NCI-H82 (cell line): ENCODE data around the gene DNASE1L1.

Experiments used
- DNase-seq: peaks from one replicate; lab custom pipeline; 2025; lab: John Stamatoyannopoulos, UW

The DNASE1L1 gene

DNA sequence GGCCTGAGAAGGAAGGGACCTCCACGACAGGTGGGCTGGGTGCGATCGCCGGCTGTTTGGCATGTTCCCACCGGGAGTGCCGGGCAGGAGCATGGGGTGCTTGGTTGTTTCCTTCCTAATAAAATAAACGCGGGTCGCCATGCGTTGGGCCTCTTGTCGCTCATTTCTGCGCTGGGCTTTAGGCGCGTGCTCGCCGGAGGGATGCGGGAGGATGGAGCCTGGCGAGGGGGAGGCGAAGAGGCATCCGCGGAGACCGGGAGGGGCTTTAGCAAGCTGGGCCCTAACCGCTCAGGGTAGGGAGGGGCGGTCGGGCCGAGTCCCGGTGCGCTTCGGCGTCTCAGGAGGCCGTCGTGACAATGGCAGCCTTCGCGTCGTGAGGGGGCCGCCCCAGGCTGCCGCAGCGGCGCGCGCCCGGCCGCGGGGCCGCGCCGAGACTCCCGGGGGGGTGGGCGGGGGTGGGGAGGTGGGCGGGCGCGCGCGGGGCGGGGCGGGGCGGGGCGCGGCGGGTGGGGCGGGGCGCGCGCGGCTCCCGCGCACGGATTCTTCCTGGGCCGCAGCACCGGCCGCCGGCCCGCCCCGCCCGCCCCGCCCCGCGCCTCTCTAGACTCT is 27.4 kb upstream of the DNASE1L1 start:
- DNase-seq, result peak; percentile 72

- DNase-seq, result no peak
Measured at GRCh38 chrX:154435171-154435733, 26.2 kb upstream of the DNASE1L1 start.

GRCh38 chrX:154434394-154435168 is 25.5 kb upstream of the DNASE1L1 start:
- DNase-seq, result no peak

DNA sequence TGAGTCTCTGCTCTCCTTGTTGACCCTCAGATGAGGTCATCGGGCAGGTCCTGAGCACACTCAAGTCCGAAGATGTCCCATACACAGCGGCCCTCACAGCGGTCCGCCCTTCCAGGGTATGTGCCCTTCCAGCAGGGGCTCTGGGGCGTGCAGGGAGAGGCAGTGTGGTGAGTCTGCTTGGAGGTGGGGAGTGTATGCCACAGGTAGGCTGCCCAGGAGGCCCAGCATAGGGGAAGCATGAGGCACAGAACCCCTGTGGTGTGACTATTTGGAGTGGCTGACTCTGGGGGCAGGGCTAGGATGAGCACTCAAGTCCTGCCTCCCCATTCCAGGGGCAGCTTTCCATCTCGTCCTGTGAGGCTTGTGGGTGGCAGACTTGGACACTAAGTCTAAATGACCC is 24.6 kb upstream of the DNASE1L1 start:
- no peak for DNase-seq

GRCh38 chrX:154432210-154432609 is 23.2 kb upstream of the DNASE1L1 start:
- no peak for DNase-seq

GRCh38 chrX:154431341-154431740 is 22.3 kb upstream of the DNASE1L1 start:
- no peak for DNase-seq

DNA sequence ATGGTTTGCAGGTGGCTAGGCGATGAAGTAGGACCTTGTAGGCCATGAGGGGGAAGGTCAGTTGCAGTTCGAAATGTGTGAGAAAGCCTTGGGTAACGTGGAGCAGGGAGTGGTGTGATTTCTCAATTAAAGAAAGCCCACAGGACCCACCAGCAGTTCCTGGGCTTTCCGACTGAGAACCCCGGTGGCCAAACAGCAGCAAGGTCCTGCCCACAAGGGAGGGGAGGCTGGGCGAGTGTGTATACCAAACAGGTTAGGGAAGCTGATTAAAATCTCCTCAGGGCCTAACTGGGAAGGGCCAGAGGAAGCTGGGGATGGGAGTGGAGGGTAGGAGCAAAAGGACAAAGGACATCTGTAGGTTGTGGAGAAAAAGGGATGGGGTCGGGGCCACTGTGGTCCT is 21.9 kb upstream of the DNASE1L1 start:
- no peak for DNase-seq

GRCh38 chrX:154430479-154430878 is 21.4 kb upstream of the DNASE1L1 start:
- DNase-seq, result no peak

DNA sequence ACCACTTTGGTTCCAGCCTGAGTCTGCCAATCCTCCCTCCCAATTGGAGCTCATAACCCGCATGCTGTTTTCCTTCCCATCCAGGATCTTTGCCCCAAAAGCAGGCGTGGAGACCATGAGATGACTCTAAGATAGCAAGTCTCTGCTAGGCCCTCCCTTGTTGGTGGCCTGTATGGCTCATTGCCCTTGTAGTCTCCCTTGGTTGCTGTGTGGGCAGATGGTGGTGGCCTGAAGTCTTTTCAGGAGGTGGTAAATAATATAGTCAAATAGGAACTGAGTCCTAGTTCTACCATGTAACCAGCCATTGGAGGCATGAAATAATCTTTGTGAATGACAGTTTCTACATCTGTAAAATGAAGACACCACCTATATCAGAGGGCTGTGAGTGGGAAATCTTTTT is 20.7 kb upstream of the DNASE1L1 start:
- no peak for DNase-seq

- DNase-seq, result peak; percentile 97
Measured at GRCh38 chrX:154428176-154429171, 19.4 kb upstream of the DNASE1L1 start, which contains the start of gene ATP6AP1. Gene ATP6AP1 (plus strand): TSS chrX:154428677. CDS start chrX:154428693, 16 bp downstream.

DNA sequence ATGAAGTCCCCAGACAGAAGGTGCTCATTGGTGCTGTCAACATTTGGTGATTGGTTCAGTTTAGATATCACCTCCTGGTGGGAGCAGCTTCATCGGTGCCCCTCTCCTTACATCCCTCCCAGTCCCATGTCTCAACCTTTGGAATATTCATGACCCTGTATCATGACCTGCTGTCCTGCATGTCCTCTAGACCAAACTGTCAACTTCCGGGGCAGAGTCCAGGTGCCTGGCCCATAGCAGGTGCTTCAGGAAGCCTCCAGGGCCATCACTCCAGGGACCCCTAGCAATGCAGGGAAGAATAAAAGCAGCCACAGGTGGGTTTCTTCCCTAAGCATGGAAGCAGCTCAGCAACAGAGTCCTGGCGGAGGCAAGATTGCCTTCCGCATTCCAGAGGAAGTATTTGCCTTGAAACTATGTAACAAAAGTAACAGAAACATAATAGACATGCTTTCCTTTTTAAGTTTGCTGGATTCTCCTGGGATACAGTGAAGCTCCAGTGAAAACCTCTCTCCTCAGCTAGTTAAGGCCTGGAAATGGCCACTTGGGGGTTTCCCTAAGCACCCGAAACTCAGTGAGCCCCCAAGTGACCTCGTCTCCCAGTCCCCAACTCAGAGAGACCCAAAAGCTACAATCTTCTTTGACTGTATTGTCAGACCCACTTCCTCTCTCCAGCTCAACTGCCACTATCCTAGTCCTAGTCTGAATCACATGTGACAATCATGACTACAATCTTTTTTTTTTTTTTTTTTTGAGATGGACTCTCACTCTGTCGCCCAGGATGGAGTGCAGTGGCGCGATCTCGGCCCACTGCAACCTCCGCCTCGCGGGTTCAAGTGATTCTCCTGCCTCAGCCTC is 18.1 kb upstream of the DNASE1L1 start:
- DNase-seq, result no peak

GRCh38 chrX:154420402-154420756 is 11.3 kb upstream of the DNASE1L1 start:
- no peak for DNase-seq

DNA sequence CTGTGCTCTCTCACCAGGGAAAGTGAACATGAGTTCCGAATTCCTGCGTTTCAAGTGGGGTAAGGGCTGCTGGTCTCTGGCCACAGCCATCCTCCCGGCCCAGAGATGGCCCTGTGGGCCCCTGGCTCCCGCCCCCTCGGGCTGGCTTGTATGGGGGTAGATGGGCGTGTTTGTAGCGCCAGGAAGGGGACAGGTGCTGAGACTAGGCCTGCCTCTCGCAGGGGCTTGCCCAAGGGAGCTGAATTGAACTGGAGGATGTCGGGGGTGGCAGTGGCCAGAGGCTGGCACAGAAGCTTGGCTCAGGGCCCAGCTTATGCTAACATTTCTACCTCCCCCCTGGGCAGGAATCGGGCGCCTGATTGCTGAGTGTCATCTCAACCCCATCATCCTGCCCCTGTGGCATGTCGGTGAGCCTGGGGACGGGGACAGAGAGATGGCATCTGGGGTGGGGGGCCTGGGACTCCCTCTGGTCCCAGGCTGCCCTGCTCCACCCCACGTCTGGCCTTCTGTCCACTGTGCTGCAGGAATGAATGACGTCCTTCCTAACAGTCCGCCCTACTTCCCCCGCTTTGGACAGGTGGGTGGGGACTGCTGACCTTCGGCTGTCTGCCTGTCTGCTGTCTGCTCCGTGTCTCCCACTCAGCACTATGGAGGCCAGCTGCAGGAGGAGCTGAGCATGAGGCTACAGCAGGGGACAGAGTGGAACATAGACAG is 10.8 kb upstream of the DNASE1L1 start:
- DNase-seq, result no peak

DNA sequence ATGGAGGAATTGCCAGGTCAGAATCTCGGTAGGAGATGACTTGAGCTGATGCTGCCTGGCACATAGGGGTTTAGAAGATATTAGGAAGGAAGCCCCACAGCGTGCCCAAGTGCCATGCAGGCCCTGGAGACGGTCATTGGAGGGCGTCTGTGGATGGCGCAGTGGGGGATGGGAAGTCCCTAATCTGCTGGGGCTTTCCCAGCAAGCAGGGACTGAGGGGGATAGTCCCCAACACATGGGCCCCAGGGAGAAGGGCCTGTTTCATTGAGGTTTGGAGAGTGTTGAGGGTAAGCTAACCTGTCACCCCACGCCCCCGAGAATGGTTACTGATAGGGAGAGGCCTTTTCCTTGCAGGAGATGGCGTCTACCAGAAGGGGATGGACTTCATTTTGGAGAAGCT is 10.1 kb upstream of the DNASE1L1 start:
- no peak for DNase-seq

GRCh38 chrX:154417157-154417556 is 8.1 kb upstream of the DNASE1L1 start:
- DNase-seq, result peak; percentile 69

GRCh38 chrX:154413142-154413541 is 4.1 kb upstream of the DNASE1L1 start:
- no peak for DNase-seq

GRCh38 chrX:154412468-154412867 is 3.4 kb upstream of the DNASE1L1 start:
- peak; percentile 24 for DNase-seq

- peak; percentile 83 for DNase-seq
Measured at GRCh38 chrX:154411981-154412340, 2.9 kb upstream of the DNASE1L1 start.

DNA sequence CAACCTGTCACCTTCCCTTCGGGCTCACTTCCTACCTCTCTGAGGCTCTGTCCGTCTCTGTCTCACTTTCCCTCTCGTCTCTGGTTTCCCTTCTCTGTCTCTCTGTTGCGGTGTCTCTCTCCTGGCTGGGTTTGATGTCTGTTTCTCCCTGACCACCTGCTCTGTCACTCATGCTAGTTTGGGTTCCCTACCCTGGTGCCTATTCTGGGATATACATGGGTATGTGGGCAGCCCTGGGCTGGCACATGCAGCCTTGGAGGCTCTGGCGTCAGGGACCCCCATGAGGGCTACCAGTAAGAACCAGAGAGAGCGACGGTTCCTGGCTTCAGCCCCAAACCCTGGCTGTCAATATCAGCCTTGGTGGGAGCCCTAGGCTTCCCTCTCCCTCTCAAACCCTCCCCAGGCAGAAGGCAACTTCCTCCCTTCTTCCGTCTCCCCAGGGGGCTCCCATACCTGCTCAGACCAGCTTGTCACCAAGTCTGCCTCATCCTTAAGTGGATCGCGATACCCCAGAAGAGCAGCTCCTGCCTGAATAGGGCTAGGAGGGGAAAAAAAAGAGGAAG is 314 bp downstream of the DNASE1L1 start:
- no peak for DNase-seq

DNA sequence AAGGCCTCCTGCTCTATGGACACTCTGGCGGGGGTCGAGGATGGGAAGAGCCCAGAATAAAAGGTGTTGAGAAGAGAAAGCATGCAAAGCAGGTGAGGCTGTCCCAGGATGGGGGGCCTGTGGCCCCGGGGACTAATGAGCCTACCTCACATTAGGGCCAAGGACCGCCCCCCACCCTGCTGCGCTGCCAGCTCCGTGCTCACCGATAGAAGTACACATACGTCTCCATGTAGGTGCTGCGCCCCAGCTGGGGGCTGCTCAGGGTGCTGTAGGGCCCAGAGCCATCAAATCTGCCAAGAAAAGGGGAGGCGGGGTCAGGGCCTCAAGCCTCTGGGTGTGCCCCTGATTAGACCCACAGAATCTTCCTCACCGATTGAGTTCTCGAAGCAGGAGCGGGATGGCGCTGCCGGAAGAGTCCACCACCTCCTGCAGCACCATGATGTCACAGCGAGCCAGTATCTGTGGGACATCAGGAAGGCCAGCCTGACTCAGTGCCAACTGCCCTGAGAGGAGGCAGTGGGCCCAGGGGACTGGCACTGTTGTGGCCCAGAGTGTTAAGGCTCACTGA is 4.3 kb downstream of the DNASE1L1 start:
- no peak for DNase-seq
